Stimulated activated CD4-positive, alpha-beta T cell treated with anti-CD3 and anti-CD28 coated beads, TNF-alpha, amount 100 ng/mL, for 1 hour (primary cell): Measurements from ENCODE around the gene SPAG17.

Experiments
- DNase-seq, 3 donors: peaks; one replicate each; pipeline ENCODE4 v3.0.0-alpha.2; 2020; ENCODE audit warnings: low read depth in 3 of 3, low spot score in 1 of 3

Gene SPAG17

DNA sequence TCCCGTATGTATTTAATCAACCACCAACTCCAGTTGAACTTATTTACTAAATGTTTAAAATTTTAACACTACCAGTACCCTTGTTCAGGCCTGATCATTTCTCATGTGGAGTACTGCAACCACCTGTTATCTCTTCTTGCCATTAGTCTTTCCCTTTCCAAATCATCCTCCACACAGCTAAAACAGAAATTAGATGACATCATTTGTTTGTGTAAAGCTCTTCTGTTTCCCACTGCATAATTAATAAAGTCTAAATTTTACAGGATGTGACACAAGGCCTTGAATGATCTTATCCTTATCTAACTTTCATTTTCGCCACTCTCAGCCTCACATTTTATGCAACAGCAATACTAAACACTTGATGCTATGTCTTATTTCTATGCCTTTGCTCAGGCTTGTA, 280.0 kb downstream of the SPAG17 start:
- DNase-seq: no peak

DNA sequence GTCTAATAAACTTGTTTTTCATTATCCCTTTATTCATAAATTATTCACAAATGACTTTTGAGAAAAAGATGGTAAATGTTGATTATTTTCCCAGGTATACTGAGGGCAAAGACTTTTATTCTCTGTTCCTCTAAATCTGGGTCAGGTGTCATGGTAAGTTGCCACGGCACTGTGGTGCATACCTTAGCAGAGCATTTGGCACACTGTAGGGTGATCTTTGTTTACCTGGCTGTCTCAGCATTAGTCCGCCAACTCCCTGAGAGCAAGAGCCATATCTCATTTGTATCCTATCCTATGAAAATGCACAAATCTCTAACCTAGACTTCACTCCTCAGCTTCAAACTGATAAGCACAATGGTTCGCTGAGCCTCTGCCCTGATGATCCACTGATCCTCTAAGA, 280.5 kb downstream of the SPAG17 start:
- no peak for DNase-seq
